GF-D8 (cell line): Measurements from ENCODE around the gene GNG7.
"Not testable (repeated sequence)": the region's sequence is repeated elsewhere in the genome, so short reads cannot be mapped to it uniquely, and the experiment has no call there.

Source experiments
- DNase-seq: peaks from one replicate; lab custom pipeline; 2025; lab: John Stamatoyannopoulos, UW

Gene GNG7

DNA sequence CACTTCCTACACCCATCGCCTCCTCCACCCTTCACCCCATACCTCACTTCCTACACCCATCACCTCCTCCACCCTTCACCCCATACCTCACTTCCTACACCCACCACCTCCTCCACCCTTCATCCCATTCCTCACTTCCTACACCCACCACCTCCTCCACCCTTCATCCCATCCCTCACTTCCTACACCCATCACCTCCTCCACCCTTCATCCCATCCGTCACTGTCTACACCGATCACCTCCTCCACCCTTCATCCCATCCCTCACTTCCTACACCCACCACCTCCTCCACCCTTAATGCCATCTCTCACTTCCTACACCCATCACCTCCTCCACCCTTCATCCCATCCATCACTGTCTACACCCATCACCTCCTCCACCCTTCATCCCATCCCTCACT, 10.7 kb upstream of the GNG7 start:
- not testable (repeated sequence) for DNase-seq

DNA sequence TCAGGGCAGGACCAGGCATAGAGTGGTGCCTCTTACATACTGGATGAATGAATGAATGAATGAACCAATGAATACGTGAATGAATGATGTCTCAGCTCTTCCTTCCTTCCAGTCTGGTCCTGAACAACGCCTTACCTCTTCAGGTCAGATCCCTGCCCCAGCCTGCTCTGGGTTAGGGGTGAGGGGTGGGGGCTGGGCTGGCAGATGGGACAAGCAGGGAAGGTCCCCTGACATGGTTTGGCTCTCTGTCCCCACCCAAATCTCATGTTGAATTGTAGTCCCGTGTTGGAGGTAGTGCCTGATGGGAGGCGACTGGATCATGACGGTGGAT, 9.3 kb upstream of the GNG7 start:
- DNase-seq, result no peak

- no peak for DNase-seq
Measured at GRCh38 chr19:2711172-2711874, 8.8 kb upstream of the GNG7 start.

DNA sequence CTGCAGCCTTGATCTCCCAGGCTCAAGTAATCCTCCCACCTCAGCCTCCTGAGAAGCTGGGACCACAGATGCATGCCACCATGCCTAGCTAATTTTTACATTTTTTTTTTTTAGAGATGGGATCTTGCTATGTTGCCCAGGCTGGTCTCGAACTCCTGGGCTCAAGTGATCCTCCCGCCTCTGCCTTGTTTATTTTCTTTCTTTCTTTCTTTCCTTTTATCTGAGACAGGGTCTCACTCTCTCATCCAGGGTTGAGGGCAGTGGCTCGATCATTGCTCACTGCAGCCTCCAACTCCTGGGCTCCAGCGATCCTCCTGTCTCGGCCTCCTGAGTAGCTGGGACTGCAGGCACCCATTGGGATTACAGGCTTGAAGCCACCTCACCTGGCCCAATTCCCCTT, 3.8 kb upstream of the GNG7 start:
- DNase-seq, result no peak

- DNase-seq, result no peak
Measured at GRCh38 chr19:2703691-2704216, 1.3 kb upstream of the GNG7 start.

GRCh38 chr19:2703077-2703437, 563 bp upstream of the GNG7 start:
- DNase-seq, result no peak

DNA sequence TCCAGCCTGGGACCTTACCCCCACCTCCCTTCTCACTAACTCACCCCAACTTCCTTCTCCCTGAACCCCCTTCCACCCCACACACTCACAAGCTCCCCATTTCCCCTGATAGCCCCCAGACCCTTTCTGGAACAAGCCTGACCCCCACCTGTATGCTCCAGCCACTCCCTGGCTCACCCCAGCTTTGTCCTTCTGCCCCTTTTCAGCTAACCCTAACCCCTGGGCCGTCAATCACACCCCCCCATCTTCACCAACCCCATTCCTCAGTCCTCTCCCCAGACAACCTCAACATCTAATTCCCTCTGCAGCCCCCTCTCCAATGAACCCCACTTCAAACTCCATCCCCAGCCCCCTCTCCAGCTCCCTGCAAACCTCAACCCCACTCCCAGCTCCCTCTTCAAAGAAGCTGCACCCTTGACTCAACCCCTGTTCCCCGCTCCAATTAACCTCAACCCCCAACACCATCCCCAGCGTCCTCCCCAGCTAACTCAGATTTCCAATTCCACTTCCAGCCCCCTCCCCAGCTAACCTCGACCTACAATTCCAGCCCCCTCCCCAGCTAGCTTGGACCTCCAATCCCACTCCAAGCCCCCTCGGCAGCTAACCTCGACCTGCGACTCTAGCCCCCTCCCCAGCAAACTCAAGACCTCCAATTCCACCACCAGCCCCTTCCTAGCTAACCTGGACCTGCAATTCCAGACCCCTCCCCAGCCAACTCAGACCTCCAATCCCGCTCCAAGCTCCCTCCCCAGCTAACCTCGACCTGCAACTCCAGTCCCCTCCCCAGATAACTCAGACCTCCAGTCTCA, 929 bp downstream of the GNG7 start:
- no peak for DNase-seq

- no peak for DNase-seq
Measured at GRCh38 chr19:2700660-2701360, 1.7 kb downstream of the GNG7 start.

DNA sequence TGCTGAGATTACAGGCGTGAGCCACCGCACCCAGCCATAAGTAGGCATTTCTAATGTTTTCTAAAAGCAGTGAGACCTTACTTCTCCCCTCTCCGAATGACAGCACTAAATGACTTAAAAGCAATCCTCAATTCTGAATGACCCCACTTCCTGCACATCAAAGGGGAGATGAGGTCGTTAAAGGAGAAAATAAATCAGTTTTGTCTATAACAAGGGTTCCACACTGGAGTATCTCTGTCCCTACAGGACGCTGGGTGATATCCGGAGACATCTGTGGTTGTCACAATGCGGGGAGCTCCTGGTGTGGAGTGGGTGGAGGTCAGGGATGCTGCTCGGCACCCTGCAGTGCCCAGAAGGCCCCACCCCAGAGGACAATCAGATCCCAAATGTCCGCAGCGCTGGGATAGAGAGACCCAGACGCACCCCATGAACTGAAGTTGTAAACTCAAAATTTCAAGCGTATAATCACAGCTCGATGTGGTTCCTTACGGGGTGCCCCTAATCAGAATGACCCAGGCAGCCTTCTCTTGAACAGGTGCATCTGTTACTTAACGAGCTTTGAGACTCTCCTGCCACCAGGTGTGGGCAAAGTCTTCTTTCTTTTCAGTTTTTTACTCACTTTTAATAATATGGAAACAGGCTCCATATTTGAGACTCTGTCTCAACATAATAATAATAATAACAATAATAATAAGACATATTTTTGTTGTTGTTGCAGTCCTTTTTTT, 2.9 kb downstream of the GNG7 start:
- no peak for DNase-seq

DNA sequence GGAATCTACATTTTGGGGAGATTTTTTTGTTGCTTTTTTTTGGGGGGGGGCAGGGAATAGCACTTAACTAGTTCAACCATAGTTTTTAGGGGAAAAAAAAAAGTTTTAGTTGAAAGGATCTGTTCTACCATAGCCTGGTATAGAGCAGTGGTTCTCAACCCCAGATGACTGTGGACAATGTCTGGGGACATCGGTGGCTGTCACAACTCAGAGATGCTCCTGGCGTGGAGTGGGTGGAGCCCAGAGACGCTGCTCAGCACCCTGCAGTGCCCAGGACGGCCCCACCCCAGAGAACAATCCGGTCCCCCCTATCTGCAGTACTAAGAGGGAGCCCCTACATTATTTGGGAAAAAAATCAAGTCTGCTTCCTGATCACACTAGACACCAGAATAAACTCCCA, 8.3 kb downstream of the GNG7 start:
- no peak for DNase-seq

DNA sequence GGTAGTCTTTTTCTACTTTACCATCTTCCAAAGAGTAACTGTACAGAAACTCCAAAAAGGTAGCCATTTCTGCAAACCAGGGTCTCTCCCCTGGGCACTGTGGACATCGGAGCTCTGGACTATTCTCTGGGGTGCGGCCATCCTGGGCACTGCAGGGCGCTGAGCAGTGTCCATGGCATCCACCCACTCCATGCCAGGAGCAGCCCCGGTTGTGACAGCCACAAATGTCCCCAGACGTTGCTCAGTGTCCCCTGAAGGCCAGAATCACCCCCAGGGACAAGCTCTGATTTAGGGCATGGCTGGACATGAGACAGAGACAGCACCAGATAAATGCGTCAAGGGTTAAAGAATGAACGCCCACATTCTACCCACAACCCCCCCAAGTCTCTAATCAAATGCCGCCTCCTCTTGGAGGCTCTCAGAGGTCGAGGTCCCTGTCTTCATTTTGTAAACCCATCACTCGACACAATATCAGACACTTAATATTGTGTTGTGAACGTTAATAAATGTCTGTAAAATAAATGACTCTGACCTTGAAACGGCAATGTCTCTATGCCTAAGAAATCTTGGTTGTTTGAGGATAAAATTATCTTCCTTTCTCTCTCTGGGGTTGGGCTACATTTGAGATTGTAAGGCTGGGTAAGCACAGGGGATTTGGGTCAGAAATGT, 8.9 kb downstream of the GNG7 start:
- no peak for DNase-seq

- DNase-seq, result no peak
Measured at GRCh38 chr19:2691951-2692350, 10.5 kb downstream of the GNG7 start.

GRCh38 chr19:2690856-2691255, 11.6 kb downstream of the GNG7 start:
- DNase-seq, result no peak

GRCh38 chr19:2686360-2686759, 16.1 kb downstream of the GNG7 start:
- no peak for DNase-seq

- DNase-seq, result no peak
Measured at GRCh38 chr19:2685204-2685704, 17.2 kb downstream of the GNG7 start.

GRCh38 chr19:2683430-2684003, 19.0 kb downstream of the GNG7 start:
- no peak for DNase-seq

DNA sequence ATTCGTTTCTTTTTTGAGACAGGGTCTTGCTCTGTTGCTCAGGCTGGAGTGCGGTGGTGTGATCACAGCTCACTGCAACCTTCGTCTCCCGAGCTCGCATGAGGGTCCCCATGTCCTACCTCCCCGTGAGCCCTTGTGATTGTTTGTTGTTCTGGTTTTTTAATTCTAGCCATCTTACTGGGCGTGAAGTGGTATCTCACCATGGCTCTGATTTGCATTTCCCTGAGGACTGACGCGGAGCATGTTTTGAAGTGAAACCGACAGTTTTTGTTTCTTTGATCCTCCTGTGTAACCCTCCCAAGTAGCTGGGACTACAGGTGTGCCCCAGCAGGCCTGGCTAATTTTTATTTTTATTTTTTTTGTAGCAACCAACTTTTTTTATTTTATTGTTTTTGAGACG, 21.7 kb downstream of the GNG7 start:
- no peak for DNase-seq

- DNase-seq, result no peak
Measured at GRCh38 chr19:2679439-2679838, 23.1 kb downstream of the GNG7 start.

GRCh38 chr19:2678948-2679347, 23.5 kb downstream of the GNG7 start:
- not testable (repeated sequence) for DNase-seq

- no peak for DNase-seq
Measured at GRCh38 chr19:2678044-2678671, 24.3 kb downstream of the GNG7 start.

DNA sequence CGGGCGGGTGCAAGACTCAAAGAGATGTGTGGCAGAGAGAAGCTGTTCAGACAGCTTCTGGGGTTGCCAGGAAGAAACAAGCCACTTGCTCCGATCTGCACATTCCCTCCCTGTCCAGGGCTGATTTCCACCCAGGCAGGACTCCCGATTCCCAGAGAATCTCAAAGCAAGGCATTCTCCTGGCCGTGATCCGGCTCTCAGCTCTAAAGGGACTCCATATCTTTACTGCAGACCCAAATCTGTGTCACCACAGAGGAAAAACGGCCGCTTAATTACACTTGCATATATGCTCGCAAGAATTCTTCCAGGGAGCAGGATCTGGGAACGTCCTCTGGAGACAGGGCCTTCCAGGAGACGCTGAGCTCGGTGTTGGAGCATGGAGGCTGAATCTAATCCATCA, 25.7 kb downstream of the GNG7 start:
- DNase-seq, result no peak
